ENCODE data around the gene CYB5D1.

- TF ChIP-seq POLR2A (IDR thresholded peaks at IDR 0.05) (no peak), CTCF (IDR thresholded peaks at IDR 0.05) (no peak)
These were observed 29.3 kb downstream of the CYB5D1 start for GRCh38 chr17:7887038-7887481.

All from body of pancreas (tissue), 4 donors.